ENCODE data around the gene C19orf53. TPM values are rescaled to one million over a fixed set of nuclear protein-coding genes. Genes with fewer than 3 reads are reported as not detected.

Gene C19orf53
- total and polyA plus RNA-seq, 9 of the 15 experiments (the other 6 are each of a cell fraction or from before 2014, with no cell fraction given): 98.5 to 441 (median 164) TPM

DNA sequence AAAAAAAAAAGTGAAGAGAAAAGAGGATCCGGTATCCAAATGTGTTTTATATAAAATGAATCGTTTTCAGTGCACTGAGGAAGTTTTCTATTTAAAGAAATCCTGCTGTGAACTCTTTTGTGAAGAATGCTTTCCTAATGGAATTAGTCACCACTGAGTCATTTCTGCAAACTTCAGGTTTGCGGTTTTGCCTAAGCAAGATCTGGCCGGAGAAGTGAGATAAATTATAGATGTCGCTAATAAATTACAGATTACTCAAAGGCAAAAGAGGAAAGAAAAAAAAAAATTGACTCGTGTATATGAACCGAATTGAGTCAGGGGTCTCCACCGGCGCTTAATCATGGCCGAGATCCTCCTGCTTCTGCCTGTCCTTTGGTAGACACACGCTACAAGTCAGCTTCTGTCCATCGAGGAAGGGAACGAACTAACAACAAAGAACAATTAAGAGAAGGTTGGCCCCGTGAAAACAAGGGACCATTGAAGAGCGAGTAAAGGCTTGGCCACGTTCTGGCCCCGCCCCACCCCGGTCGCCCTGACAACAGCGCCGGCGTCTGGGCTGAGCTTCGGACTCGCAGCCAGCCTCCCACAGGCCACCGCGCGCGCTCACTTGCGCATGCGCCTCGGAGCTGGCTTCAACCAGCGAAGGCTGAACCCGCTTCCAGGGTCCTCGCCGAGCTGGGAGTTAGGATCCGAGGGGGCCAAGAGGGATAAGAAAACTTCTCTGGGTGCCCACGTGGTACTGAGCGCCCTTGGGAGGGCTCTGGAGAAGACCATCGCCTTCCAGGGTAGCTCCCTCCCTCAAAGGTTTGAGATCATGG lies 42.9 kb upstream of the C19orf53 start (continued):
- TF ChIP-seq, protein P1, sequence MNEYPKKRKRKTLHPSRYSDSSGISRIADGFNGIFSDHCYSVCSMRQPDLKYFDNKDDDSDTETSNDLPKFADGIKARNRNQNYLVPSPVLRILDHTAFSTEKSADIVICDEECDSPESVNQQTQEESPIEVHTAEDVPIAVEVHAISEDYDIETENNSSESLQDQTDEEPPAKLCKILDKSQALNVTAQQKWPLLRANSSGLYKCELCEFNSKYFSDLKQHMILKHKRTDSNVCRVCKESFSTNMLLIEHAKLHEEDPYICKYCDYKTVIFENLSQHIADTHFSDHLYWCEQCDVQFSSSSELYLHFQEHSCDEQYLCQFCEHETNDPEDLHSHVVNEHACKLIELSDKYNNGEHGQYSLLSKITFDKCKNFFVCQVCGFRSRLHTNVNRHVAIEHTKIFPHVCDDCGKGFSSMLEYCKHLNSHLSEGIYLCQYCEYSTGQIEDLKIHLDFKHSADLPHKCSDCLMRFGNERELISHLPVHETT (CRISPR knock-in tag; conservative IDR thresholded peaks at IDR 0.05 in 1 of 2, IDR thresholded peaks at IDR 0.05 in 1 of 2): 0 out of 4 replicates have a peak, but pooled peaks of 1 of the 2 experiments have one; percentile 32
- TF ChIP-seq HDGF (IDR thresholded peaks at IDR 0.05): no peak
- TF ChIP-seq MXI1 (IDR thresholded peaks at IDR 0.05; ENCODE audit: low read depth, low read length): peak; percentile 98
- peak; percentile 90 for TF ChIP-seq MEIS2 (IDR thresholded peaks at IDR 0.05; ENCODE audit: partially characterized antibody)
- no peak for TF ChIP-seq THRAP3 (IDR thresholded peaks at IDR 0.05; ENCODE audit: borderline replicate concordance)
- TF ChIP-seq YY1 (IDR thresholded peaks at IDR 0.05; ENCODE audit: borderline replicate concordance in 1 of 3, control insufficient read depth in 1 of 3, extremely low read depth in 1 of 3, insufficient read depth in 3 of 3, insufficient read length in 1 of 3, insufficient replicate concordance in 2 of 3, low read depth in 1 of 3, low read length in 2 of 3): no peak
- TF ChIP-seq FOXJ2 (tag; IDR thresholded peaks at IDR 0.05): no peak
- TF ChIP-seq KDM5B (IDR thresholded peaks at IDR 0.05; ENCODE audit: insufficient replicate concordance, low read depth, low read length): peak; percentile 85
- TF ChIP-seq, protein P2, sequence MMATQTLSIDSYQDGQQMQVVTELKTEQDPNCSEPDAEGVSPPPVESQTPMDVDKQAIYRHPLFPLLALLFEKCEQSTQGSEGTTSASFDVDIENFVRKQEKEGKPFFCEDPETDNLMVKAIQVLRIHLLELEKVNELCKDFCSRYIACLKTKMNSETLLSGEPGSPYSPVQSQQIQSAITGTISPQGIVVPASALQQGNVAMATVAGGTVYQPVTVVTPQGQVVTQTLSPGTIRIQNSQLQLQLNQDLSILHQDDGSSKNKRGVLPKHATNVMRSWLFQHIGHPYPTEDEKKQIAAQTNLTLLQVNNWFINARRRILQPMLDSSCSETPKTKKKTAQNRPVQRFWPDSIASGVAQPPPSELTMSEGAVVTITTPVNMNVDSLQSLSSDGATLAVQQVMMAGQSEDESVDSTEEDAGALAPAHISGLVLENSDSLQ (IDR thresholded peaks at IDR 0.05): peak; percentile 89
- no peak for TF ChIP-seq ZNF174 (CRISPR knock-in tag; IDR thresholded peaks at IDR 0.05)
- peak; percentile 98 for TF ChIP-seq RFX1 (IDR thresholded peaks at IDR 0.05)
- TF ChIP-seq, protein P3, sequence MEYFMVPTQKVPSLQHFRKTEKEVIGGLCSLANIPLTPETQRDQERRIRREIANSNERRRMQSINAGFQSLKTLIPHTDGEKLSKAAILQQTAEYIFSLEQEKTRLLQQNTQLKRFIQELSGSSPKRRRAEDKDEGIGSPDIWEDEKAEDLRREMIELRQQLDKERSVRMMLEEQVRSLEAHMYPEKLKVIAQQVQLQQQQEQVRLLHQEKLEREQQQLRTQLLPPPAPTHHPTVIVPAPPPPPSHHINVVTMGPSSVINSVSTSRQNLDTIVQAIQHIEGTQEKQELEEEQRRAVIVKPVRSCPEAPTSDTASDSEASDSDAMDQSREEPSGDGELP (CRISPR knock-in tag; IDR thresholded peaks at IDR 0.05; ENCODE audit: borderline replicate concordance): peak; percentile 65; the same call in 1 of the 2 replicates
- peak; percentile 97 for TF ChIP-seq SMARCA4 (IDR thresholded peaks at IDR 0.05)
- no peak for TF ChIP-seq RUNX1 (IDR thresholded peaks at IDR 0.05; ENCODE audit: low read depth)
- TF ChIP-seq RBM34 (IDR thresholded peaks at IDR 0.05; ENCODE audit: borderline replicate concordance, insufficient read depth, low read length): no peak
- TF ChIP-seq FOS (IDR thresholded peaks at IDR 0.05; ENCODE audit: extremely low read depth, insufficient read length): peak; percentile 75
- TF ChIP-seq SMARCC2 (IDR thresholded peaks at IDR 0.05; ENCODE audit: low read depth): peak; percentile 97
- TF ChIP-seq, protein P4, sequence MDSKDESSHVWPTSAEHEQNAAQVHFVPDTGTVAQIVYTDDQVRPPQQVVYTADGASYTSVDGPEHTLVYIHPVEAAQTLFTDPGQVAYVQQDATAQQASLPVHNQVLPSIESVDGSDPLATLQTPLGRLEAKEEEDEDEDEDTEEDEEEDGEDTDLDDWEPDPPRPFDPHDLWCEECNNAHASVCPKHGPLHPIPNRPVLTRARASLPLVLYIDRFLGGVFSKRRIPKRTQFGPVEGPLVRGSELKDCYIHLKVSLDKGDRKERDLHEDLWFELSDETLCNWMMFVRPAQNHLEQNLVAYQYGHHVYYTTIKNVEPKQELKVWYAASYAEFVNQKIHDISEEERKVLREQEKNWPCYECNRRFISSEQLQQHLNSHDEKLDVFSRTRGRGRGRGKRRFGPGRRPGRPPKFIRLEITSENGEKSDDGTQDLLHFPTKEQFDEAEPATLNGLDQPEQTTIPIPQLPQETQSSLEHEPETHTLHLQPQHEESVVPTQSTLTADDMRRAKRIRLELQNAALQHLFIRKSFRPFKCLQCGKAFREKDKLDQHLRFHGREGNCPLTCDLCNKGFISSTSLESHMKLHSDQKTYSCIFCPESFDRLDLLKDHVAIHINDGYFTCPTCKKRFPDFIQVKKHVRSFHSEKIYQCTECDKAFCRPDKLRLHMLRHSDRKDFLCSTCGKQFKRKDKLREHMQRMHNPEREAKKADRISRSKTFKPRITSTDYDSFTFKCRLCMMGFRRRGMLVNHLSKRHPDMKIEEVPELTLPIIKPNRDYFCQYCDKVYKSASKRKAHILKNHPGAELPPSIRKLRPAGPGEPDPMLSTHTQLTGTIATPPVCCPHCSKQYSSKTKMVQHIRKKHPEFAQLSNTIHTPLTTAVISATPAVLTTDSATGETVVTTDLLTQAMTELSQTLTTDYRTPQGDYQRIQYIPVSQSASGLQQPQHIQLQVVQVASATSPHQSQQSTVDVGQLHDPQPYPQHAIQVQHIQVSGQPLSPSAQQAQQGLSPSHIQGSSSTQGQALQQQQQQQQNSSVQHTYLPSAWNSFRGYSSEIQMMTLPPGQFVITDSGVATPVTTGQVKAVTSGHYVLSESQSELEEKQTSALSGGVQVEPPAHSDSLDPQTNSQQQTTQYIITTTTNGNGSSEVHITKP (IDR thresholded peaks at IDR 0.05; ENCODE audit: partially characterized antibody): no peak
- TF ChIP-seq SIRT6 (IDR thresholded peaks at IDR 0.05; ENCODE audit: low read depth, low read length): no peak
- peak; percentile 49 for TF ChIP-seq HDAC2 (IDR thresholded peaks at IDR 0.05)

Measured in K562 (cell line).